CD4-positive, alpha-beta T cell (primary cell): ENCODE results near the gene HTT-AS. TPM values are rescaled to one million over a fixed set of nuclear protein-coding genes. Genes with fewer than 3 reads are reported as not detected.

Experiments used
- ATAC-seq: fragments of 200-7000 bp; cut with Tn5 transposase; one replicate; pipeline ENCODE4 v1.10.0; 2022; ENCODE audit warnings: mild to moderate bottlenecking; ENCODE audit not compliant: poor library complexity
- CTCF ChIA-PET: fragments of 350-600 bp; sonication (Branson Sonifier 250); formaldehyde crosslinking; loops from one replicate; lab custom pipeline; 2021; ENCODE audit warnings: antibody characterized with exemption, inconsistent platforms; lab: Charles Lee
- POLR2A ChIA-PET: fragments of 350-600 bp; sonication (Branson Sonifier 250); formaldehyde crosslinking; loops from one replicate; lab custom pipeline; 2021; ENCODE audit warnings: antibody characterized with exemption, inconsistent platforms; lab: Charles Lee
- DNase-seq, 14 experiments: peaks; one replicate each; pipeline ENCODE4 v3.0.0-alpha.2; 2013 to 2020; ENCODE audit warnings: mixed read lengths in 2 of 14
- H3K27ac ChIP-seq, 2 donors: one replicate each; pipeline versions ENCODE4 v1.5.1 to v1.7.0; 2013; ENCODE audit warnings: low read length in 2 of 2, low read depth in 1 of 2, mild to moderate bottlenecking in 1 of 2
- H3K27me3 ChIP-seq, 2 experiments: 1 replicate in 1 of 2; 2 replicates in 1 of 2; pipeline versions ENCODE4 v1.6.1 to v1.7.0; 2013; ENCODE audit warnings: low read length in 2 of 2, control low read depth in 1 of 2, mild to moderate bottlenecking in 1 of 2, moderate library complexity in 1 of 2; ENCODE audit not compliant: insufficient read depth in 2 of 2, control insufficient read depth in 1 of 2
- H3K36me3 ChIP-seq: one replicate; pipeline ENCODE4 v1.6.1; 2013; ENCODE audit warnings: low read length, control low read depth; ENCODE audit not compliant: insufficient read depth
- H3K4me1 ChIP-seq: one replicate; pipeline ENCODE4 v1.6.1; 2013; ENCODE audit warnings: low read length, control low read depth; ENCODE audit not compliant: insufficient read depth
- H3K4me3 ChIP-seq: one replicate; pipeline ENCODE4 v1.5.1; 2013; ENCODE audit warnings: mild to moderate bottlenecking, low read length, moderate library complexity
- H3K9me3 ChIP-seq, 2 experiments: 1 replicate in 1 of 2; 2 replicates in 1 of 2; pipeline versions ENCODE4 v1.6.1 to v1.7.0; 2013; ENCODE audit warnings: low read length in 2 of 2, mild to moderate bottlenecking in 2 of 2, control low read depth in 1 of 2, moderate library complexity in 1 of 2; ENCODE audit not compliant: control insufficient read depth in 1 of 2, insufficient read depth in 1 of 2
- H3K27ac Mint-ChIP-seq: one replicate; pipeline ENCODE4 v1.8.0; 2020; ENCODE audit warnings: mixed read lengths
- H3K27me3 Mint-ChIP-seq: one replicate; pipeline ENCODE4 v1.8.0; 2021; ENCODE audit warnings: mixed read lengths
- H3K36me3 Mint-ChIP-seq: one replicate; pipeline ENCODE4 v1.8.0; 2021; ENCODE audit warnings: low read depth, mixed read lengths
- H3K4me1 Mint-ChIP-seq: one replicate; pipeline ENCODE4 v1.8.0; 2021; ENCODE audit warnings: low read depth, mixed read lengths
- H3K4me3 Mint-ChIP-seq: one replicate; pipeline ENCODE4 v1.8.0; 2020; ENCODE audit warnings: mild to moderate bottlenecking, mixed read lengths
- H3K9me3 Mint-ChIP-seq: one replicate; pipeline ENCODE4 v1.8.0; 2020; ENCODE audit warnings: mixed read lengths
- intact Hi-C, 2 experiments: fragments of 100-400 bp; cut with DNase I in 1 of 2; cut with micrococcal nuclease in 1 of 2; formaldehyde crosslinking; loops; one replicate each; pipeline versions ENCODE4 v1.15.1 to v1.9.0; 2023 to 2025; cut with DNase I, micrococcal nuclease
- total RNA-seq, 174 experiments: library from RNA in 2 of 174; stranded (reverse) in 2 of 174; gene quantifications; one replicate each; pipeline ENCODE4 v1.2.3 and lab custom pipeline; 2021 to 2026
- TF ChIP-seq, protein P1 (sequence below): fragments of 200-600 bp; IDR thresholded peaks from one replicate; pipeline ENCODE4 v1.8.0; 2022; ENCODE audit warnings: antibody characterized with exemption, mild to moderate bottlenecking

HTT-AS gene
- total RNA-seq, 2 experiments from 2014 or later: not detected

DNA sequence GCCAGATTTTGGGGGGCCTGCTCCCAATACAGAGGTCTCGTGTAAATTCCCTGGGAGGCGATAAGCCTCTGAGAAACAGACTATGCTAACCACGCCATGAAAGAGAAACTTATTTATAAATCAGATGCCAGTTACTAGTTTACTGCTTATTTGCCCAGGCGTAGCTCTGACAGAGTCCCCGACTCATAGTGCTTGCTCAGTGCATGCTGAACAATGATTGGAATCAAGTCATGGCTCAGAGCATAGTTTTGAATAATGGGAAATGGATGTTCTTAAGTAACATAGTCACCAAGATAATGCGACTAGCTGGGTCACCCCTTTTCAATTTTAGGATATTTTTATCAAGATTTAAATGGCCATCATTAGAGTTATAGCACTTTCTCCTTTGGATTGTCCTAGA lies 40.0 kb upstream of the HTT-AS start:
- Histone ChIP-seq H3K9me3 (no peaks in the 10 kb centered on the region), H3K27ac (no peak overlapping the region), H3K36me3 (peaks cover 74% of the 10 kb centered on the region), H3K27me3 (no peaks in the 10 kb centered on the region), H3K4me3 (no peak overlapping the region), H3K4me1 (no peaks in the 10 kb centered on the region)
- intact Hi-C loops: no loop called here
- DNase-seq (no peak), ATAC-seq (no peak)
- no peak overlapping the region for H3K4me3 Mint-ChIP-seq
- no peaks in the 10 kb centered on the region for H3K9me3 Mint-ChIP-seq
- TF ChIP-seq, protein P1, sequence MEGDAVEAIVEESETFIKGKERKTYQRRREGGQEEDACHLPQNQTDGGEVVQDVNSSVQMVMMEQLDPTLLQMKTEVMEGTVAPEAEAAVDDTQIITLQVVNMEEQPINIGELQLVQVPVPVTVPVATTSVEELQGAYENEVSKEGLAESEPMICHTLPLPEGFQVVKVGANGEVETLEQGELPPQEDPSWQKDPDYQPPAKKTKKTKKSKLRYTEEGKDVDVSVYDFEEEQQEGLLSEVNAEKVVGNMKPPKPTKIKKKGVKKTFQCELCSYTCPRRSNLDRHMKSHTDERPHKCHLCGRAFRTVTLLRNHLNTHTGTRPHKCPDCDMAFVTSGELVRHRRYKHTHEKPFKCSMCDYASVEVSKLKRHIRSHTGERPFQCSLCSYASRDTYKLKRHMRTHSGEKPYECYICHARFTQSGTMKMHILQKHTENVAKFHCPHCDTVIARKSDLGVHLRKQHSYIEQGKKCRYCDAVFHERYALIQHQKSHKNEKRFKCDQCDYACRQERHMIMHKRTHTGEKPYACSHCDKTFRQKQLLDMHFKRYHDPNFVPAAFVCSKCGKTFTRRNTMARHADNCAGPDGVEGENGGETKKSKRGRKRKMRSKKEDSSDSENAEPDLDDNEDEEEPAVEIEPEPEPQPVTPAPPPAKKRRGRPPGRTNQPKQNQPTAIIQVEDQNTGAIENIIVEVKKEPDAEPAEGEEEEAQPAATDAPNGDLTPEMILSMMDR: no peak
- no peaks in the 10 kb centered on the region for H3K27me3 Mint-ChIP-seq
- CTCF ChIA-PET: no interaction called here
- no peaks in the 10 kb centered on the region for H3K4me1 Mint-ChIP-seq
- POLR2A ChIA-PET: no interaction called here
- peaks cover 100% of the 10 kb centered on the region for H3K36me3 Mint-ChIP-seq
- no peak overlapping the region for H3K27ac Mint-ChIP-seq

DNA sequence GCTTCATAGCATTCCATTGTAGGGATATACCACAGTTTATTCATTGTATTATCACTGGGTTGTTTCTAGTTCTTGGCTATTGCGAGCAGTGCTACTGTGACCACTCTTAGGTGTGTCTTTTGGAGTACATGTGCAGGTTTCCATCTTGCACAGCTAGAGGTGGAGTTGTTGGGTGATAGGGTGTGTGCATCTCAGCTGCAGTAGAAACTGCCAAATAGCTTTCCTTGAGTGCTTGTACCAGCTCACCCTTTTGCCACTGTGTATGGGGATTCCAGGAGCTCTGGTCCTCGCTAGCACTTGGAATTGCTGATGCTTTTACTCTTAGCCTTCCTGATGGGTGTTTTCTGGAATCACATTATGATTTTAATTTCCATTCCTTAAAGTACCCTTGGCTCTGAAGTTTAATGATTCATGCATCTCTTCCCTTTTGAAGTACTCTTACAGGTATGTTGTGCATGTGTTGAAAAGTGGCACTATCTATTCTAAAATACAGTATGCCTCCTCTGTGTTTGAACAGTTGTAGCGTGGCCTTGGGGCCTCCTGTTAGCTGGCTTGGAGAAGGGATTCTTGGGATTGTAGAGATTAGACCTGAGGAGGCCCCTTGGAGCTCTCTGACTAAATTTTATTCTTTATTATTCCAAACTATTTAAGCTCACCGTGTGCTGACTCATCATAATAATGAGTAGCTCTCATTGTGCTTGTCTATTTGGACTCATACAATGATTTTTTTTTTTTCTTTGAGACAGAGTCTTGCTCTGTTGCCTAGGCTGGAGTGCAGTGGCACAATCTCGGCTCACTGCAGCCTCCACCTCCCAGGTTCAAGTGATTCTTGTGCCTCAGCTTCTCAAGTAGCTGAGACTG lies 38.5 kb upstream of the HTT-AS start:
- TF ChIP-seq, protein P1: no peak
- H3K27ac ChIP-seq: no peak overlapping the region
- H3K9me3 Mint-ChIP-seq: no peaks in the 10 kb centered on the region
- ChIA-PET POLR2A (no interaction called here), CTCF (no interaction called here)
- no peaks in the 10 kb centered on the region for H3K9me3 ChIP-seq
- peaks cover 99% of the 10 kb centered on the region for H3K36me3 Mint-ChIP-seq
- H3K4me1 ChIP-seq: no peaks in the 10 kb centered on the region
- no peak overlapping the region for H3K27ac Mint-ChIP-seq
- no peaks in the 10 kb centered on the region for H3K27me3 Mint-ChIP-seq
- H3K4me1 Mint-ChIP-seq: no peaks in the 10 kb centered on the region
- peaks cover 79% of the 10 kb centered on the region for H3K36me3 ChIP-seq
- no peak for ATAC-seq
- DNase-seq: no peak
- no peaks in the 10 kb centered on the region for H3K27me3 ChIP-seq
- H3K4me3 ChIP-seq: no peak overlapping the region
- no peak overlapping the region for H3K4me3 Mint-ChIP-seq
- intact Hi-C loops: no loop called here

DNA sequence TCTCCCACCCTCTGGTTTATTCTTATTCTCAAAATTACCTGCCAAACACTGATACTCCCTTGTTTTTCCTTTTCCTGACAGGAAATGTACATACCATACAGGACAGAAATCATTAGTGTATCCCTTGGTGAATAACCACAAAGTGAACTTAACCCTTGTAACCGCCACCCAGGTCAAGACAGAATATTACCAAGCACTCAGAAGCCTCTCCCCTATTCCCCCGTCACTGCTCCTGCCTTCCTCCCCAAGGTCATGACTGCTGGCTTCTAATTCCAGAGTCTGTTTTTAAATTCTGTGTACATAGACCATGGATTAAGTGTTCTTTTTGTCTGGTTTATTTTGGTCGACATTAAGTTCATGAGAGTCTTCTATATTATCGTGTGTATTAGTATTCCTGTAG lies 37.9 kb upstream of the HTT-AS start:
- POLR2A ChIA-PET: no interaction called here
- intact Hi-C loops: no loop called here
- no peak for ATAC-seq

More for the DNA sequence above, 37.9 kb upstream of the HTT-AS start:
- H3K36me3 ChIP-seq: peaks cover 80% of the 10 kb centered on the region
- H3K27ac ChIP-seq: no peak overlapping the region
- H3K4me1 ChIP-seq: no peaks in the 10 kb centered on the region
- no peak for DNase-seq
- H3K27me3 ChIP-seq: no peaks in the 10 kb centered on the region
- H3K27ac Mint-ChIP-seq: no peak overlapping the region
- H3K36me3 Mint-ChIP-seq: peaks cover 99% of the 10 kb centered on the region
- H3K9me3 Mint-ChIP-seq: no peaks in the 10 kb centered on the region
- no peak overlapping the region for H3K4me3 Mint-ChIP-seq
- no peaks in the 10 kb centered on the region for H3K27me3 Mint-ChIP-seq
- TF ChIP-seq, protein P1: no peak
- no peaks in the 10 kb centered on the region for H3K9me3 ChIP-seq
- H3K4me1 Mint-ChIP-seq: no peaks in the 10 kb centered on the region
- H3K4me3 ChIP-seq: no peak overlapping the region
- CTCF ChIA-PET: no interaction called here
